ENCODE data around the gene DAB2. TPM values are rescaled to one million over a fixed set of nuclear protein-coding genes. Genes with fewer than 3 reads are reported as not detected.
"Not testable (repeated sequence)": the region's sequence is repeated elsewhere in the genome, so short reads cannot be mapped to it uniquely, and the experiment has no call there.

The DAB2 gene
- total RNA-seq, 1 experiment from 2014 or later: 2.3 TPM

DNA sequence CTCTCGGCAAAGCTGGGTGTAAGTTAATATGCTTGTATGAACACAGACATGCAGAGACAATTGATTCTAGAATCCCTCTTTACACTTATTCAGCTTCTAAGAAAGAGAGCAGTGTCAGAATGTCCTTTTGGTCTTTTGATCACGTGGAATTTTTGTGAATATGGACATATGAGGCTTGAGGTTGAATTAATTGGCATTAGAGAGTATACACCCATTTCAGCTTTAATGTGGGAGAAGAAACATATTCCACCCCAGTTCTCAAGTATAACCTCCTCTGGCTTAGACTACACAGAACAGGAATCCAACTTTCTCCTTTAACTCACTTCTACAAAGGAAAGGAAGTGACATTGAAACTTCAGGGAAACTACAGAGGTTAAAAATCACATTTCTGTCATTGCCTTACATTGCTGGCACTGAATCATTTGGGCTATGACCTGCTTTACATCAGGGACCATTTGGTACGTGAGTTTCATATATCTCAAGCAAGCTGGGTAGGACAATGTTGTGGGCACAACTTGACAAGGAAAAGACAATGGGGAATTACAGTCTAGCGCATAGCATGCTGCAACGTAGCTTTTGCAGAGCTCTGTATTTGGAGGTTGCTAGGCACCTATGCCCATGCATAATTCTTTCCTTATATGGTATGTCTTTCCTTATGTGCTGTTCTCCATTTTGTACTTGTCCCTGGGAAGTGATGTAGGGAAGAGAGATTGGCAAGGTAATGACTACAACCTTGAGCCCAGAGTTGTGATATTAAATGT, 19.5 kb downstream of the DAB2 start:
- no peaks in the 10 kb centered on the region for H3K4me1 ChIP-seq (ENCODE audit: insufficient read depth, low read length)
- no peaks in the 10 kb centered on the region for H3K9me3 ChIP-seq (ENCODE audit: control insufficient read depth, low read depth, low read length)
- no peak for DNase-seq
- H3K18ac ChIP-seq (ENCODE audit: insufficient read length, low read depth, low read length): no peak overlapping the region
- no peak overlapping the region for H3K56ac ChIP-seq (ENCODE audit: insufficient read length, low read depth, low read length)
- H2BK120ac ChIP-seq (ENCODE audit: low read depth, low read length, poor library complexity, severe bottlenecking): no peak overlapping the region
- H3K14ac ChIP-seq (ENCODE audit: insufficient read depth, low read length): no peak overlapping the region
- no CpG with 5 or more reads among the region's 5 CpGs for WGBS (ENCODE audit: extremely low coverage, insufficient read length, low lambda C conversion rate)
- no peak overlapping the region for H3K4ac ChIP-seq (ENCODE audit: low read depth, low read length)
- no peak overlapping the region for H4K91ac ChIP-seq (ENCODE audit: insufficient read length, low read depth, low read length)
- H3K9ac ChIP-seq (ENCODE audit: extremely low read depth, insufficient read length, low read length): no peak overlapping the region
- H3K4me2 ChIP-seq (ENCODE audit: insufficient read depth, insufficient read length, low read length): no peak overlapping the region
- H3K4me3 Mint-ChIP-seq: no peak overlapping the region
- TF ChIP-seq, protein P1, sequence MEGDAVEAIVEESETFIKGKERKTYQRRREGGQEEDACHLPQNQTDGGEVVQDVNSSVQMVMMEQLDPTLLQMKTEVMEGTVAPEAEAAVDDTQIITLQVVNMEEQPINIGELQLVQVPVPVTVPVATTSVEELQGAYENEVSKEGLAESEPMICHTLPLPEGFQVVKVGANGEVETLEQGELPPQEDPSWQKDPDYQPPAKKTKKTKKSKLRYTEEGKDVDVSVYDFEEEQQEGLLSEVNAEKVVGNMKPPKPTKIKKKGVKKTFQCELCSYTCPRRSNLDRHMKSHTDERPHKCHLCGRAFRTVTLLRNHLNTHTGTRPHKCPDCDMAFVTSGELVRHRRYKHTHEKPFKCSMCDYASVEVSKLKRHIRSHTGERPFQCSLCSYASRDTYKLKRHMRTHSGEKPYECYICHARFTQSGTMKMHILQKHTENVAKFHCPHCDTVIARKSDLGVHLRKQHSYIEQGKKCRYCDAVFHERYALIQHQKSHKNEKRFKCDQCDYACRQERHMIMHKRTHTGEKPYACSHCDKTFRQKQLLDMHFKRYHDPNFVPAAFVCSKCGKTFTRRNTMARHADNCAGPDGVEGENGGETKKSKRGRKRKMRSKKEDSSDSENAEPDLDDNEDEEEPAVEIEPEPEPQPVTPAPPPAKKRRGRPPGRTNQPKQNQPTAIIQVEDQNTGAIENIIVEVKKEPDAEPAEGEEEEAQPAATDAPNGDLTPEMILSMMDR (conservative IDR thresholded peaks at IDR 0.05): no peak
- no peak overlapping the region for H3K23ac ChIP-seq (ENCODE audit: insufficient read length, low read depth, low read length)
- no peak overlapping the region for H3T11ph ChIP-seq (ENCODE audit: low read length)
- no peaks in the 10 kb centered on the region for H4K20me1 ChIP-seq (ENCODE audit: control insufficient read depth, insufficient read depth, insufficient read length)
- H3K27me3 Mint-ChIP-seq (ENCODE audit: low read depth): no peaks in the 10 kb centered on the region
- no peak overlapping the region for H3K27ac ChIP-seq (ENCODE audit: insufficient read length, low read depth, low read length)
- H2AK5ac ChIP-seq (ENCODE audit: insufficient read length, low read length): no peak overlapping the region
- H2BK12ac ChIP-seq (ENCODE audit: insufficient read length, low read depth, low read length): no peak overlapping the region
- H3K27me3 ChIP-seq (ENCODE audit: insufficient read depth, low read length): no peaks in the 10 kb centered on the region
- no peaks in the 10 kb centered on the region for H3K9me3 Mint-ChIP-seq
- no peak overlapping the region for H2AFZ ChIP-seq (ENCODE audit: low read length)
- no peak overlapping the region for H4K5ac ChIP-seq (ENCODE audit: insufficient read length, low read depth, low read length)
- H2BK20ac ChIP-seq (ENCODE audit: low read depth, low read length, poor library complexity, severe bottlenecking): no peak overlapping the region
- H3K27ac Mint-ChIP-seq: no peak overlapping the region
- H3K79me2 ChIP-seq (ENCODE audit: insufficient read depth, low read length): no peaks in the 10 kb centered on the region
- H4K8ac ChIP-seq (replicated peaks; ENCODE audit: insufficient read length, low read depth, low read length): no peak overlapping the region
- no peak overlapping the region for H2BK5ac ChIP-seq (ENCODE audit: insufficient read length, low read length)
- H3K79me1 ChIP-seq (ENCODE audit: insufficient read depth, low read depth, low read length, poor library complexity, severe bottlenecking): no peaks in the 10 kb centered on the region
- peaks cover 7 to 8% of the 10 kb centered on the region in 2 experiments for H3K4me1 Mint-ChIP-seq
- no peak overlapping the region for H2BK15ac ChIP-seq (ENCODE audit: low read depth, low read length)
- H3K36me3 Mint-ChIP-seq (ENCODE audit: insufficient read depth in 1 of 3, low read depth in 3 of 3): no peaks in the 10 kb centered on the region
- no peaks in the 10 kb centered on the region for H3K23me2 ChIP-seq (ENCODE audit: insufficient read length, low read depth, low read length, poor library complexity, severe bottlenecking)

DNA sequence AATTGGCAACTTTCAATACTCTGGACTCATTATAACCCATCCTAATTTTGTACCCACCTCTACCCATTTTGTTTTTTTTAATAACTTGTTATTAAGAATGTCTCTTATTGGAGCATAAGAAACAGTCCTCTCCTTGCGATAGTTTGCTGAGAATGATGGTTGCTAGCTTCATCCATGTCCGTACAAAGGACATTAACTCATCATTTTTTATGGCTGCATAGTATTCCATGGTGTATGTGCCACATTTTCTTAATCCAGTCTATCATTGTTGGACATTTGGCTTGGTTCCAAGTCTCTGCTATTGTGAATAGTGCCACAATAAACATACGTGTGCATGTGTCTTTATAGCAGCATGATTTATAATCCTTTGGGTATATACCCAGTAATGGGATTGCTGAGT, 21.0 kb downstream of the DAB2 start:
- H3T11ph ChIP-seq (ENCODE audit: low read length); H3K23ac ChIP-seq (ENCODE audit: insufficient read length, low read depth, low read length); H4K20me1 ChIP-seq (ENCODE audit: control insufficient read depth, insufficient read depth, insufficient read length); H3K27ac ChIP-seq (ENCODE audit: insufficient read length, low read depth, low read length); H3K79me1 ChIP-seq (ENCODE audit: insufficient read depth, low read depth, low read length, poor library complexity, severe bottlenecking); H3K36me3 Mint-ChIP-seq (ENCODE audit: insufficient read depth in 1 of 3, low read depth in 3 of 3); H3K9me3 ChIP-seq (ENCODE audit: control insufficient read depth, low read depth, low read length); H3K27me3 ChIP-seq (ENCODE audit: insufficient read depth, low read length); H3K56ac ChIP-seq (ENCODE audit: insufficient read length, low read depth, low read length); H3K27me3 Mint-ChIP-seq (ENCODE audit: low read depth); H4K5ac ChIP-seq (ENCODE audit: insufficient read length, low read depth, low read length); H4K8ac ChIP-seq (replicated peaks; ENCODE audit: insufficient read length, low read depth, low read length); H3K9ac ChIP-seq (ENCODE audit: extremely low read depth, insufficient read length, low read length); H3K18ac ChIP-seq (ENCODE audit: insufficient read length, low read depth, low read length); H2AK5ac ChIP-seq (ENCODE audit: insufficient read length, low read length); H3K4ac ChIP-seq (ENCODE audit: low read depth, low read length); DNase-seq; H2BK15ac ChIP-seq (ENCODE audit: low read depth, low read length); H2BK5ac ChIP-seq (ENCODE audit: insufficient read length, low read length); H3K23me2 ChIP-seq (ENCODE audit: insufficient read length, low read depth, low read length, poor library complexity, severe bottlenecking); H4K91ac ChIP-seq (ENCODE audit: insufficient read length, low read depth, low read length); H2AFZ ChIP-seq (ENCODE audit: low read length); H2BK20ac ChIP-seq (ENCODE audit: low read depth, low read length, poor library complexity, severe bottlenecking); H3K4me2 ChIP-seq (ENCODE audit: insufficient read depth, insufficient read length, low read length); H3K9me3 Mint-ChIP-seq; H3K14ac ChIP-seq (ENCODE audit: insufficient read depth, low read length); H3K4me1 ChIP-seq (ENCODE audit: insufficient read depth, low read length); H3K27ac Mint-ChIP-seq; H3K79me2 ChIP-seq (ENCODE audit: insufficient read depth, low read length); H3K4me3 Mint-ChIP-seq; H2BK120ac ChIP-seq (ENCODE audit: low read depth, low read length, poor library complexity, severe bottlenecking); H2BK12ac ChIP-seq (ENCODE audit: insufficient read length, low read depth, low read length): not testable (repeated sequence)
- peaks cover 13 to 15% of the 10 kb centered on the region in 2 experiments for H3K4me1 Mint-ChIP-seq
- WGBS (ENCODE audit: extremely low coverage, insufficient read length, low lambda C conversion rate): no CpG with 5 or more reads among the region's 3 CpGs

Data from H9 (cell line).